ENCODE measurements around the gene JMJD1C.

The JMJD1C gene

GRCh38 chr10:63438506-63439498 is 27.0 kb downstream of the JMJD1C start:
- ATAC-seq (ENCODE audit: low read depth) (no peak), DNase-seq (ENCODE audit: low spot score) (no peak)
- H3K4me1 ChIP-seq (ENCODE audit: insufficient read depth, poor library complexity, severe bottlenecking): peaks cover 30% of the 10 kb centered on the region
- no peak overlapping the region for H3K27ac ChIP-seq (ENCODE audit: poor library complexity, severe bottlenecking)
- no peaks in the 10 kb centered on the region for H3K27me3 ChIP-seq (ENCODE audit: insufficient read depth, poor library complexity, severe bottlenecking)
- peaks cover 2% of the 10 kb centered on the region for H3K9me3 ChIP-seq (ENCODE audit: severe bottlenecking)
- TF ChIP-seq CTCF (IDR thresholded peaks at IDR 0.05; ENCODE audit: poor library complexity, severe bottlenecking): no peak
- no peak overlapping the region for H3K4me3 ChIP-seq (ENCODE audit: severe bottlenecking)
- no peaks in the 10 kb centered on the region for H3K36me3 ChIP-seq (ENCODE audit: low read depth)

DNA sequence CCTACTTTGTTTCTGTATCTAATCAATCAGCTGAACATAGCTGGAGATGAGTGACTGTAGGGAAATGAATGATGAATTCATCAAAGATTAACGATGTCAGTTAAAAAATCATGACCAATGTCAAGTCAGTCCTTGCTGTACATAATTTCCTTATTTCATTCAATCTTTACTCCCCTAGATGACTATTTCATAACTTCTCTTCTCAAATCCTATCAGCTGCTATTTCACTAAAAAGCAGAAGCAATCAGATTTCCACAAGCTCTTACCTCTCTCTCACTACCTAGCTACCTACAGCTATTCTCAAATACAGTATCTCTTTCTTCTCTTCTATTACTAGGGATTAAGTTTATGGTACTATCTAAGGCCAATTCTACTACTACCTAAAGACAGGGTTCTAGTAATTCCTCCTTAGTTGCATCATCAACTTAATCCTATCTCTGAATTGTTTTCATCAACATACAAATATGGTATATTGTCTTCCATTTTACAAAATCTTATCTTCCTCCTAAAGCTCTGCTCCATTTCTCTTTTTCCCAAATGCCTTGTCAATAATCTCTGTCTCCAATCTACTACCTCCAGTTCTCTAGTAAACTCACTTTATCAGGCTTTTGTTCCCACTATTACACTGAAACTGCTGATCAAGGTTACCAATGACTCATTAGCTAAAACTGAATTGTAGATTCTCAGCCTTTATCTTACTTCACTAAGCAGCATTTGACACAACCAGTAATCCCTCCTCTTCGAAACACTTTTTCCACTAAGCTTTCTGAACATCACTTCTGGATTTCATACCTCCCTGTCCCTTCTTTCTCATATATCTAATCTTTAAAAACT is 28.4 kb downstream of the JMJD1C start:
- H3K36me3 ChIP-seq (ENCODE audit: low read depth): no peaks in the 10 kb centered on the region
- ATAC-seq (ENCODE audit: low read depth) (0 out of 3 replicates have a peak, but pooled peaks have one; percentile 40), DNase-seq (ENCODE audit: low spot score) (no peak)
- H3K4me3 ChIP-seq (ENCODE audit: severe bottlenecking): no peak overlapping the region
- H3K27ac ChIP-seq (ENCODE audit: poor library complexity, severe bottlenecking): no peak overlapping the region
- peaks cover 35% of the 10 kb centered on the region for H3K4me1 ChIP-seq (ENCODE audit: insufficient read depth, poor library complexity, severe bottlenecking)
- no peak for TF ChIP-seq CTCF (IDR thresholded peaks at IDR 0.05; ENCODE audit: poor library complexity, severe bottlenecking)
- no peaks in the 10 kb centered on the region for H3K9me3 ChIP-seq (ENCODE audit: severe bottlenecking)
- H3K27me3 ChIP-seq (ENCODE audit: insufficient read depth, poor library complexity, severe bottlenecking): no peaks in the 10 kb centered on the region

- no peaks in the 10 kb centered on the region for H3K36me3 ChIP-seq (ENCODE audit: low read depth)
- no peak for TF ChIP-seq CTCF (IDR thresholded peaks at IDR 0.05; ENCODE audit: poor library complexity, severe bottlenecking)
- no peak overlapping the region for H3K4me3 ChIP-seq (ENCODE audit: severe bottlenecking)
- H3K27ac ChIP-seq (ENCODE audit: poor library complexity, severe bottlenecking): no peak overlapping the region
- no peaks in the 10 kb centered on the region for H3K27me3 ChIP-seq (ENCODE audit: insufficient read depth, poor library complexity, severe bottlenecking)
- peaks cover 46% of the 10 kb centered on the region for H3K4me1 ChIP-seq (ENCODE audit: insufficient read depth, poor library complexity, severe bottlenecking)
- ATAC-seq (ENCODE audit: low read depth) (no peak), DNase-seq (ENCODE audit: low spot score) (no peak)
- no peaks in the 10 kb centered on the region for H3K9me3 ChIP-seq (ENCODE audit: severe bottlenecking)
Observed at GRCh38 chr10:63436225-63436624, 29.6 kb downstream of the JMJD1C start.

DNA sequence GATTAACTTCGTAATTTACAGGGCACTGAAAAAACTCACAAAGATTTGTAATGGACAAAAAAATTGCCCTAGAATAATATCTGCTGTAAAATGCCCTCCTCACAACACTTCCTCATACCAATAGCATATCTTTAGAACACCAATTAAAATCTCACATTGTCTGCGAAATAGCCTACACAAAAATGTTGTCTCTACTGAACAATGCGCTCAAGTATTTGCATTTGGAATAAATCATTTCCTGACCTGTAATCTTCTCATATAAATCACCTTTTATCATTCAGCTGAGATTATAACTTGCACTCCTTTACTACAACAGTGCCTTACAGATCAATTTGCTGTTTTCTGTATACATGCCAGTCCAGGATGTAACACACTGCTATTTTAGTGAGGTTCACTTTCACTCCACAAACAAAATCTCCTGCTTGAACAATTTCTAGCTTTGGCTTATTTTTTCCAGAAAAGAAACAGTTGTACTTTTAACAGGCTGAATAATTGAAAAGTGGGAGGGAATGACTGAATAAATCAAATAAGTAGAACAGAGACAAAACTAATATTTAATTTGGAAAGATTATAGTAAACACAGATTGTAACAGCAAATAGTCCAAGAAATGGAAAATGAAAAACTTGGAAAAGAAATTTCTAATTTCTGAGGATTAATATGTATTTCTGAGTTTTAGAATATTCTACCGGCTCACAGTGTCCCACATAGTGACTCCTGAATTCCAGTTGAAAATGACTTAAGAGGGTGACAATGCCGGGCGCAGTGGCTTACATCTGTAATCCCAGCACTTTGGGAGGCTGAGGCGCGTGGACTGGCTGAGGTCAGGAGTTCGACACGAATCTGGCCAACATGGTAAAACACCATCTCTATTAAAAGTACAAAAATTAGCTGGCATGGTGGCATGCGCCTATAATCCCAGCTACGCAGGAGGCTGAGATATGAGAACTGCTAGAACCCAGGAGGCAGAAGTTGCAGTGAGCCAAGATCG is 30.6 kb downstream of the JMJD1C start:
- ATAC-seq (ENCODE audit: low read depth) (peak; percentile 25; the same call in 1 of the 3 replicates), DNase-seq (ENCODE audit: low spot score) (no peak)
- no peak for TF ChIP-seq CTCF (IDR thresholded peaks at IDR 0.05; ENCODE audit: poor library complexity, severe bottlenecking)
- H3K27ac ChIP-seq (ENCODE audit: poor library complexity, severe bottlenecking): peak overlapping the region; percentile 47
- peaks cover 1% of the 10 kb centered on the region for H3K9me3 ChIP-seq (ENCODE audit: severe bottlenecking)
- H3K4me3 ChIP-seq (ENCODE audit: severe bottlenecking): no peak overlapping the region
- H3K36me3 ChIP-seq (ENCODE audit: low read depth): no peaks in the 10 kb centered on the region
- peaks cover 57% of the 10 kb centered on the region for H3K4me1 ChIP-seq (ENCODE audit: insufficient read depth, poor library complexity, severe bottlenecking)
- no peaks in the 10 kb centered on the region for H3K27me3 ChIP-seq (ENCODE audit: insufficient read depth, poor library complexity, severe bottlenecking)

Data from RWPE2 (cell line).